Measurements from ENCODE around the gene HEXD. TPM values are rescaled to one million over a fixed set of nuclear protein-coding genes. Genes with fewer than 3 reads are reported as not detected.

Gene HEXD
- total and polyA plus RNA-seq, 2 of the 8 experiments (the other 6 are each of a cell fraction or from before 2014, with no cell fraction given): 20.6 to 21.8 TPM

DNA sequence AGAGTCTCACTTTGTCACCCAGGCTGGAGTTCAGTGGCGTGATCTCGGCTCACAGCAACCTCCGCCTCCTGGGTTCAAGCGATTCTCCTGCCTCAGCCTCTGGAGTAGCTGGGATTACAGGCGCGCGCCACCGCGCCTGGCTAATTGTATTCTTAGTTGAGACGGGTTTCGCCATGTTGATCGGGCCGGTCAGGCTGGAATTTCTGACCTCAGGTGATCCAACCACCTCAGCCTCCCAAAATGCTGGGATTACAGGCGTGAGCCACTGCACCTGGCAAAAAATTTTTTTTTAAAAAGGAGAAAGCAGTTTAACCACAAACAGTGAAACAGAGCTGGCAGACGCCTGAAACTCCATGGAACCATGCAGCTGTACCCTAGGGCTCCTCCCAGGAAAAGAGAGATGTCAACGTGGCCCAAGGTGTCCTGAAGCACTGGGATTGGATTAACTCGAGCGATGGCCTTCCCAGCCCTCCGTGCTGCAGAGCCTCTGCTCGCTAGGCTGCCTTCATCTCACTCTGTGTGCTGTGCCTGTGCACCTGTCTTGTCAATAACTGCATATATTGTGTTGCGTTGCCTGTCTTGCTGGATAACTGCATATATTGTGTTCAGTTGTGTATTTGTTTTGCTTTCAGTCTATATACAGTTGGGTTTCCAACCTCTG lies 71.8 kb downstream of the HEXD start:
- H2AK5ac ChIP-seq (ENCODE audit: low read depth, low read length): no peak overlapping the region
- DNase-seq (ENCODE audit: low read depth in 1 of 2, low spot score in 2 of 2) (no peak), FAIRE-seq (no peak)
- H4K8ac ChIP-seq (ENCODE audit: extremely low read depth, insufficient read depth, low read length): no peak overlapping the region
- H3K23me2 ChIP-seq (ENCODE audit: low read depth, low read length): no peaks in the 10 kb centered on the region
- ChIA-PET CTCF (ENCODE audit: partially characterized antibody) (no interaction called here), POLR2A (ENCODE audit: partially characterized antibody) (interaction anchor here (1.0 to 1.4 kb wide), 2 partner anchors 12 to 91 kb away, joined by 4 to 7 read pairs; no protein-coding TSS in a partner anchor)
- H3K9ac ChIP-seq (replicated peaks in 1 of 4; ENCODE audit: extremely low read depth in 1 of 4, low read depth in 3 of 4, low read length in 3 of 4): no peak overlapping the region
- no peak overlapping the region for H2BK12ac ChIP-seq (ENCODE audit: low read depth, low read length)
- no peak overlapping the region for H2BK15ac ChIP-seq (ENCODE audit: low read length)
- no peaks in the 10 kb centered on the region for H3K9me3 ChIP-seq (ENCODE audit: insufficient read depth in 2 of 2, low read depth in 1 of 2, low read length in 1 of 2)
- H3K79me1 ChIP-seq (ENCODE audit: low read depth, low read length): no peaks in the 10 kb centered on the region
- no peak overlapping the region for H4K91ac ChIP-seq (replicated peaks; ENCODE audit: insufficient read length, low read length)
- TF ChIP-seq, protein P1, sequence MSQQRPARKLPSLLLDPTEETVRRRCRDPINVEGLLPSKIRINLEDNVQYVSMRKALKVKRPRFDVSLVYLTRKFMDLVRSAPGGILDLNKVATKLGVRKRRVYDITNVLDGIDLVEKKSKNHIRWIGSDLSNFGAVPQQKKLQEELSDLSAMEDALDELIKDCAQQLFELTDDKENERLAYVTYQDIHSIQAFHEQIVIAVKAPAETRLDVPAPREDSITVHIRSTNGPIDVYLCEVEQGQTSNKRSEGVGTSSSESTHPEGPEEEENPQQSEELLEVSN (IDR thresholded peaks at IDR 0.05): no peak
- no peak for TF ChIP-seq CBX5 (IDR thresholded peaks at IDR 0.05; ENCODE audit: low read depth, low read length)
- TF ChIP-seq, protein P2, sequence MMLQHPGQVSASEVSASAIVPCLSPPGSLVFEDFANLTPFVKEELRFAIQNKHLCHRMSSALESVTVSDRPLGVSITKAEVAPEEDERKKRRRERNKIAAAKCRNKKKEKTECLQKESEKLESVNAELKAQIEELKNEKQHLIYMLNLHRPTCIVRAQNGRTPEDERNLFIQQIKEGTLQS (IDR thresholded peaks at IDR 0.05; ENCODE audit: insufficient read depth, low read depth, low read length): no peak
- no peaks in the 10 kb centered on the region for H3K27me3 ChIP-seq (replicated peaks in 1 of 4; ENCODE audit: control insufficient read depth in 3 of 4, extremely low read depth in 1 of 4, insufficient read depth in 3 of 4, low read length in 3 of 4)
- H3K4ac ChIP-seq (replicated peaks; ENCODE audit: insufficient read length, low read depth, low read length): no peak overlapping the region
- H3K18ac ChIP-seq (ENCODE audit: extremely low read depth, low read length): no peak overlapping the region
- no peak overlapping the region for H3K56ac ChIP-seq (replicated peaks; ENCODE audit: insufficient read length, low read depth, low read length)
- no peaks in the 10 kb centered on the region for H3K79me2 ChIP-seq (ENCODE audit: control insufficient read depth in 1 of 2, insufficient read depth in 2 of 2, low read length in 2 of 2)
- H2BK5ac ChIP-seq (ENCODE audit: low read depth, low read length): no peak overlapping the region
- H4K5ac ChIP-seq (ENCODE audit: insufficient read length, low read depth, low read length): no peak overlapping the region
- peaks cover 0 to 3% (median 0%) of the 10 kb centered on the region in 4 experiments; a peak in 2 of 7 replicates for H3K4me1 ChIP-seq (replicated peaks in 1 of 4; ENCODE audit: control insufficient read depth in 3 of 4, insufficient read depth in 4 of 4, low read length in 3 of 4)
- H3K27ac ChIP-seq (ENCODE audit: low read depth, low read length): no peak overlapping the region
- H3K14ac ChIP-seq (ENCODE audit: insufficient read length): no peak overlapping the region
- no peak overlapping the region for H3K23ac ChIP-seq (ENCODE audit: insufficient read length)
- no peak overlapping the region for H2BK20ac ChIP-seq (ENCODE audit: low read length)
- no peak overlapping the region for H2BK120ac ChIP-seq (replicated peaks; ENCODE audit: low read depth, low read length)
- peaks cover 0 to 1% of the 10 kb centered on the region in 2 experiments for H4K20me1 ChIP-seq (replicated peaks in 1 of 2; ENCODE audit: control insufficient read depth in 1 of 2, insufficient read depth in 2 of 2, low read length in 2 of 2)
- H3K4me3 ChIP-seq (ENCODE audit: extremely low read depth in 1 of 4, insufficient read depth in 2 of 4, low read depth in 3 of 4, low read length in 4 of 4): no peak overlapping the region
- 93% methylated on average over 21 of the region's 21 CpGs; no CpG with 5 or more reads in 1 of the 2 experiments for WGBS, 2 experiments (ENCODE audit: extremely low coverage in 1 of 2, insufficient coverage in 1 of 2, insufficient read length in 1 of 2, insufficient replicate concordance in 2 of 2, low coverage in 1 of 2, low lambda C conversion rate in 2 of 2, missing lambda C conversion rate in 1 of 2)
- H3K36me3 ChIP-seq (ENCODE audit: control insufficient read depth in 2 of 4, insufficient read depth in 4 of 4, low read length in 3 of 4): peaks cover 7 to 27% (median 19%) of the 10 kb centered on the region in 4 experiments; a peak in 6 of 8 replicates
- no peak overlapping the region for H3K4me2 ChIP-seq (ENCODE audit: insufficient read depth in 1 of 2, low read depth in 2 of 2, low read length in 2 of 2)
- H2AFZ ChIP-seq (ENCODE audit: low read length): no peak overlapping the region
